SK-N-SH (cell line): ENCODE measurements around the gene STMN1. TPM values are rescaled to one million over a fixed set of nuclear protein-coding genes. Genes with fewer than 3 reads are reported as not detected.

Experiments used
- CTCF ChIA-PET: fragments of 300-600, 350-600 bp; formaldehyde crosslinking; extraction: SDS; loops from one replicate; lab custom pipeline; 2021; lab: Yijun Ruan, JAX
- POLR2A ChIA-PET: fragments of 350-600 bp; sonication (Branson Sonifier 250); formaldehyde crosslinking; extraction: SDS; loops from one replicate; lab custom pipeline; 2020; ENCODE audit warnings: antibody characterized with exemption, inconsistent platforms; lab: Yijun Ruan, JAX
- DNase-seq: peaks from one replicate; pipeline ENCODE4 v3.0.0; 2012
- H2AFZ ChIP-seq: fragments of 200-600 bp; sonication (generic); 2 replicates; pipeline ENCODE4 v1.8.1; 2016; ENCODE audit warnings: antibody characterized with exemption, mild to moderate bottlenecking, low read depth
- H3F3A ChIP-seq: fragments of 200-600 bp; sonication (generic); replicated peaks from 2 replicates; pipeline ENCODE3; 2016; ENCODE audit warnings: antibody characterized with exemption, mild to moderate bottlenecking; ENCODE audit not compliant: insufficient read depth
- H3K27ac ChIP-seq, 2 experiments: fragments of 200-500 bp in 1 of 2; fragments of 200-600 bp in 1 of 2; sonication (Bioruptor generic) in 1 of 2; sonication (generic), shearing (Covaris generic) in 1 of 2; 2 replicates each; pipeline versions ENCODE4 v1.5.1 to v1.6.1; 2014 to 2016; ENCODE audit warnings: low read depth in 2 of 2, inconsistent platforms in 1 of 2, low read length in 1 of 2, mild to moderate bottlenecking in 1 of 2, mixed read lengths in 1 of 2
- H3K27me3 ChIP-seq: fragments of 200-600 bp; sonication (generic), shearing (Covaris generic); 2 replicates; pipeline ENCODE4 v1.6.1; 2016; ENCODE audit warnings: mixed run types; ENCODE audit not compliant: insufficient read depth
- H3K36me3 ChIP-seq, 2 experiments: fragments of 200-500 bp in 1 of 2; fragments of 200-600 bp in 1 of 2; sonication (Bioruptor generic) in 1 of 2; sonication (generic) in 1 of 2; replicated peaks in 1 of 2; 2 replicates each; pipeline versions ENCODE3 to v1.5.1; 2014 to 2016; ENCODE audit warnings: low read length in 1 of 2, mild to moderate bottlenecking in 1 of 2; ENCODE audit not compliant: insufficient read depth in 2 of 2, control insufficient read depth in 1 of 2
- H3K4me1 ChIP-seq, 2 experiments: fragments of 200-500 bp in 1 of 2; fragments of 200-600 bp in 1 of 2; sonication (Bioruptor generic) in 1 of 2; sonication (generic), shearing (Covaris generic) in 1 of 2; 2 replicates each; pipeline versions ENCODE4 v1.5.1 to v1.6.1; 2014 to 2016; ENCODE audit warnings: low read depth in 1 of 2, low read length in 1 of 2, mixed run types in 1 of 2; ENCODE audit not compliant: insufficient read depth in 2 of 2, control insufficient read depth in 1 of 2
- H3K4me2 ChIP-seq: fragments of 200-600 bp; sonication (generic), shearing (Covaris generic); 2 replicates; pipeline ENCODE4 v1.6.1; 2017; ENCODE audit warnings: mixed run types
- H3K4me3 ChIP-seq, 2 experiments: fragments of 200-500 bp in 1 of 2; fragments of 200-600 bp in 1 of 2; sonication (Bioruptor generic) in 1 of 2; sonication (generic), shearing (Covaris generic) in 1 of 2; 2 replicates each; pipeline versions ENCODE4 v1.5.1 to v1.8.1; 2014 to 2016; ENCODE audit warnings: low read depth in 2 of 2, inconsistent platforms in 1 of 2, low read length in 1 of 2, mild to moderate bottlenecking in 1 of 2, mixed read lengths in 1 of 2, moderate library complexity in 1 of 2
- H3K79me2 ChIP-seq: fragments of 200-600 bp; sonication (generic); 2 replicates; pipeline ENCODE4 v1.8.1; 2017; ENCODE audit warnings: mild to moderate bottlenecking; ENCODE audit not compliant: insufficient read depth
- H3K9ac ChIP-seq: fragments of 200-600 bp; sonication (generic); 2 replicates; pipeline ENCODE4 v1.6.1; 2017; ENCODE audit warnings: mixed run types
- H3K9me2 ChIP-seq: fragments of 200-600 bp; sonication (generic); 2 replicates; pipeline ENCODE4 v1.6.1; 2017; ENCODE audit warnings: mixed run types
- H3K9me3 ChIP-seq: fragments of 200-600 bp; sonication (generic); 2 replicates; pipeline ENCODE4 v1.6.1; 2017; ENCODE audit warnings: mixed run types, mild to moderate bottlenecking, moderate library complexity
- H4K20me1 ChIP-seq: fragments of 200-600 bp; sonication (generic); 2 replicates; pipeline ENCODE4 v1.6.1; 2017; ENCODE audit warnings: mild to moderate bottlenecking, mixed run types; ENCODE audit not compliant: insufficient read depth
- CHD2 ChIP-seq: fragments of 150-350 bp; IDR thresholded peaks from 2 replicates; pipeline ENCODE4 v1.6.1; 2018; ENCODE audit warnings: low read length; ENCODE audit not compliant: partially characterized antibody
- CTCF ChIP-seq: fragments of 200-600 bp; sonication (generic); IDR thresholded peaks from 2 replicates; pipeline ENCODE4 v1.6.1; 2017; ENCODE audit warnings: antibody characterized with exemption, mild to moderate bottlenecking, moderate library complexity
- ELF1 ChIP-seq: IDR thresholded peaks from 2 replicates; pipeline ENCODE4 v1.4.0; 2012
- FOSL2 ChIP-seq: IDR thresholded peaks from 2 replicates; pipeline ENCODE4 v1.4.0; 2012; ENCODE audit warnings: low read depth, mild to moderate bottlenecking, moderate library complexity, borderline replicate concordance
- FOXJ3 ChIP-seq: sonication (generic); formaldehyde crosslinking; IDR thresholded peaks from 2 replicates; pipeline ENCODE4 v1.5.1; 2020; ENCODE audit warnings: mild to moderate bottlenecking, missing genetic modification reagents
- FOXM1 ChIP-seq: IDR thresholded peaks from 2 replicates; pipeline ENCODE4 v1.4.0; 2012; ENCODE audit warnings: low read depth, mild to moderate bottlenecking
- GABPA ChIP-seq: IDR thresholded peaks from 2 replicates; pipeline ENCODE4 v1.4.0; 2012; ENCODE audit warnings: low read depth, mild to moderate bottlenecking
- IRF3 ChIP-seq: fragments of 150-350 bp; IDR thresholded peaks from 2 replicates; pipeline ENCODE4 v1.6.1; 2016; ENCODE audit warnings: mild to moderate bottlenecking, low read depth, low read length
- JUND ChIP-seq: IDR thresholded peaks from 2 replicates; pipeline ENCODE4 v1.4.0; 2012
- MEF2A ChIP-seq: IDR thresholded peaks from 2 replicates; pipeline ENCODE4 v1.4.0; 2012; ENCODE audit warnings: low read depth, borderline replicate concordance
- NFIC ChIP-seq: IDR thresholded peaks from 2 replicates; pipeline ENCODE4 v1.4.0; 2012; ENCODE audit warnings: borderline replicate concordance
- PBX3 ChIP-seq: IDR thresholded peaks from 2 replicates; pipeline ENCODE4; 2012
- RCOR1 ChIP-seq: fragments of 150-350 bp; IDR thresholded peaks from 2 replicates; pipeline ENCODE4 v1.6.1; 2017; ENCODE audit warnings: antibody characterized with exemption, low read length
- REST ChIP-seq: IDR thresholded peaks from 2 replicates; pipeline ENCODE4 v1.6.1; 2012; ENCODE audit warnings: mild to moderate bottlenecking, low read depth, low read length, moderate library complexity
- RFX5 ChIP-seq: IDR thresholded peaks from 2 replicates; pipeline ENCODE4 v1.6.1; 2012; ENCODE audit warnings: mild to moderate bottlenecking, improper control_type of control experiment, low read length
- TAF1 ChIP-seq: IDR thresholded peaks from 2 replicates; pipeline ENCODE4 v1.6.1; 2012; ENCODE audit warnings: low read depth, mild to moderate bottlenecking, low read length, moderate library complexity, borderline replicate concordance
- TEAD4 ChIP-seq: IDR thresholded peaks from 2 replicates; pipeline ENCODE4 v1.4.0; 2012; ENCODE audit warnings: mild to moderate bottlenecking, borderline replicate concordance; ENCODE audit not compliant: insufficient read depth
- USF1 ChIP-seq: IDR thresholded peaks from 2 replicates; pipeline ENCODE4 v1.4.0; 2012; ENCODE audit warnings: low read depth, borderline replicate concordance
- USF2 ChIP-seq: fragments of 150-350 bp; IDR thresholded peaks from 2 replicates; pipeline ENCODE4 v1.6.1; 2017; ENCODE audit warnings: antibody characterized with exemption, low read length, low read depth, borderline replicate concordance
- WGBS: methylation state at CpG from one replicate; pipeline ENCODE4 v1.1.6; 2017; ENCODE audit warnings: low lambda C conversion rate; 5-methylcytosine and 5-hydroxymethylcytosine counted together
- polyA plus RNA-seq, 3 experiments: library from polyadenylated mRNA; depleted of rRNA; stranded (reverse); fragments of >200 nt; gene quantifications; 2 replicates each; pipeline ENCODE4 v1.2.3, GENCODE V29; 2012

Gene STMN1
- polyA plus RNA-seq, 1 of the 3 experiments (the other 2 are of a cell fraction) = 143 TPM

GRCh38 chr1:25871086-25871703 is 35.0 kb downstream of the STMN1 start:
- Histone ChIP-seq H3K9ac (no peak overlapping the region), H3K4me2 (no peak overlapping the region), H3K79me2 (peaks cover 13% of the 10 kb centered on the region), H4K20me1 (no peaks in the 10 kb centered on the region), H3K36me3 (no peaks in the 10 kb centered on the region), H3K9me2 (no peaks in the 10 kb centered on the region), H2AFZ (no peak overlapping the region), H3K4me1 (peaks cover 0 to 13% of the 10 kb centered on the region in 2 experiments; a peak in 1 of 4 replicates), H3K27ac (no peak overlapping the region), H3K27me3 (no peaks in the 10 kb centered on the region), H3K4me3 (no peak overlapping the region), H3F3A (peaks cover 7% of the 10 kb centered on the region), H3K9me3 (no peaks in the 10 kb centered on the region)
- DNase-seq = no peak
- POLR2A ChIA-PET = interaction anchor here (0.6 kb wide), 1 partner anchor 669 kb away, joined by 4 read pairs; no protein-coding TSS in a partner anchor
- WGBS = 84% methylated on average over 5 of the region's 5 CpGs
- TF ChIP-seq RCOR1 (no peak), MEF2A (no peak), TEAD4 (no peak), RFX5 (no peak), FOXM1 (no peak), FOSL2 (no peak), USF2 (no peak), FOXJ3 (CRISPR knock-in tag) (no peak), NFIC (no peak)
- CTCF ChIA-PET = no interaction called here

- H3K9ac ChIP-seq = no peak overlapping the region
- H3K27ac ChIP-seq = no peak overlapping the region
- no peaks in the 10 kb centered on the region for H4K20me1 ChIP-seq
- H2AFZ ChIP-seq = no peak overlapping the region
- peaks cover 13% of the 10 kb centered on the region for H3K79me2 ChIP-seq
- no peak overlapping the region for H3K4me2 ChIP-seq
- H3K36me3 ChIP-seq = no peaks in the 10 kb centered on the region
- no peak overlapping the region for H3K4me3 ChIP-seq
- H3K9me3 ChIP-seq = no peaks in the 10 kb centered on the region
- CTCF ChIA-PET = interaction anchor here (0.6 kb wide), 2 partner anchors 53 to 56 kb away, joined by 3 read pairs; no protein-coding TSS in a partner anchor
- no peaks in the 10 kb centered on the region for H3K27me3 ChIP-seq
- WGBS = 78% methylated on average over 1 of the region's 1 CpG
- no peaks in the 10 kb centered on the region for H3K9me2 ChIP-seq
- H3K4me1 ChIP-seq = peaks cover 0 to 8% of the 10 kb centered on the region in 2 experiments; a peak in 1 of 4 replicates
- DNase-seq = no peak
- POLR2A ChIA-PET = no interaction called here
- H3F3A ChIP-seq = peaks cover 4% of the 10 kb centered on the region
- no peak for TF ChIP-seq CTCF
- TF ChIP-seq PBX3 = no peak
- no peak for TF ChIP-seq RFX5
- TF ChIP-seq TAF1 = no peak
- TF ChIP-seq CHD2 = no peak
- no peak for TF ChIP-seq IRF3
- no peak for TF ChIP-seq MEF2A
- TF ChIP-seq GABPA = no peak
- no peak for TF ChIP-seq JUND
- TF ChIP-seq USF1 = no peak
- no peak for TF ChIP-seq REST
- TF ChIP-seq ELF1 = no peak
Observed at GRCh38 chr1:25870614-25871013, 35.6 kb downstream of the STMN1 start.
